HCT116 (cell line): ENCODE measurements around the gene ATG16L1.

ENCODE experiments used
- CEBPB ChIP-seq: IDR thresholded peaks from 2 replicates; pipeline ENCODE4 v1.6.1; 2012; ENCODE audit warnings: low read depth
- ELF1 ChIP-seq: IDR thresholded peaks from 2 replicates; pipeline ENCODE4 v1.6.1; 2012; ENCODE audit warnings: low read depth, borderline replicate concordance
- FOSL1 ChIP-seq: IDR thresholded peaks from 2 replicates; pipeline ENCODE4 v1.6.1; 2012; ENCODE audit warnings: low read depth
- MAX ChIP-seq: IDR thresholded peaks from 2 replicates; pipeline ENCODE4 v1.6.1; 2012
- POLR2A ChIP-seq: IDR thresholded peaks from 2 replicates; pipeline ENCODE4 v1.7.0; 2011; ENCODE audit warnings: borderline replicate concordance; ENCODE audit not compliant: insufficient read depth, insufficient read length; ENCODE audit errors: extremely low read depth
- POLR2AphosphoS5 ChIP-seq: IDR thresholded peaks from 2 replicates; pipeline ENCODE4 v1.6.1; 2011; ENCODE audit warnings: mild to moderate bottlenecking, low read depth, low read length, moderate library complexity
- RAD21 ChIP-seq: IDR thresholded peaks from 2 replicates; pipeline ENCODE4 v1.6.1; 2012; ENCODE audit warnings: low read depth, mild to moderate bottlenecking
- SIN3A ChIP-seq: IDR thresholded peaks from 2 replicates; pipeline ENCODE4 v1.6.1; 2012; ENCODE audit warnings: low read depth
- SRF ChIP-seq: IDR thresholded peaks from 2 replicates; pipeline ENCODE4 v1.6.1; 2012; ENCODE audit warnings: low read depth
- TCF7L2 ChIP-seq: IDR thresholded peaks from 2 replicates; pipeline ENCODE4 v1.7.0; 2011; ENCODE audit warnings: borderline replicate concordance, inconsistent platforms; ENCODE audit not compliant: insufficient read depth, insufficient read length; ENCODE audit errors: extremely low read depth
- YY1 ChIP-seq: IDR thresholded peaks from 2 replicates; pipeline ENCODE4 v1.6.1; 2011; ENCODE audit warnings: low read length, low read depth, moderate library complexity, mild to moderate bottlenecking; ENCODE audit not compliant: insufficient replicate concordance; ENCODE audit errors: extremely low read depth
- ZBTB33 ChIP-seq: IDR thresholded peaks from 2 replicates; pipeline ENCODE4 v1.6.1; 2011; ENCODE audit warnings: mild to moderate bottlenecking, low read length, moderate library complexity; ENCODE audit not compliant: insufficient replicate concordance; ENCODE audit errors: extremely low read depth
- ZNF274 ChIP-seq: fragments of 200-500 bp; sonication (Bioruptor generic); IDR thresholded peaks from 2 replicates; pipeline ENCODE4 v1.6.1; 2014; ENCODE audit warnings: mild to moderate bottlenecking, low read depth, low read length, inconsistent platforms
- TF ChIP-seq, protein P1 (sequence below), 3 experiments: fragments of 200-600 bp in 1 of 3; sonication (generic) in 1 of 3; IDR thresholded peaks in 2 of 3; conservative IDR thresholded peaks in 1 of 3; 2 replicates each; pipeline ENCODE4 v1.5.1; 2012 to 2017; ENCODE audit warnings: low read depth in 2 of 3, low read length in 2 of 3, antibody characterized with exemption in 1 of 3, borderline replicate concordance in 1 of 3, control low read depth in 1 of 3, mild to moderate bottlenecking in 1 of 3, mixed read lengths in 1 of 3, mixed run types in 1 of 3, moderate library complexity in 1 of 3; ENCODE audit not compliant: insufficient read depth in 1 of 3

- TF ChIP-seq POLR2A = no peak
- TF ChIP-seq ZNF274 = no peak
- TF ChIP-seq, protein P1, sequence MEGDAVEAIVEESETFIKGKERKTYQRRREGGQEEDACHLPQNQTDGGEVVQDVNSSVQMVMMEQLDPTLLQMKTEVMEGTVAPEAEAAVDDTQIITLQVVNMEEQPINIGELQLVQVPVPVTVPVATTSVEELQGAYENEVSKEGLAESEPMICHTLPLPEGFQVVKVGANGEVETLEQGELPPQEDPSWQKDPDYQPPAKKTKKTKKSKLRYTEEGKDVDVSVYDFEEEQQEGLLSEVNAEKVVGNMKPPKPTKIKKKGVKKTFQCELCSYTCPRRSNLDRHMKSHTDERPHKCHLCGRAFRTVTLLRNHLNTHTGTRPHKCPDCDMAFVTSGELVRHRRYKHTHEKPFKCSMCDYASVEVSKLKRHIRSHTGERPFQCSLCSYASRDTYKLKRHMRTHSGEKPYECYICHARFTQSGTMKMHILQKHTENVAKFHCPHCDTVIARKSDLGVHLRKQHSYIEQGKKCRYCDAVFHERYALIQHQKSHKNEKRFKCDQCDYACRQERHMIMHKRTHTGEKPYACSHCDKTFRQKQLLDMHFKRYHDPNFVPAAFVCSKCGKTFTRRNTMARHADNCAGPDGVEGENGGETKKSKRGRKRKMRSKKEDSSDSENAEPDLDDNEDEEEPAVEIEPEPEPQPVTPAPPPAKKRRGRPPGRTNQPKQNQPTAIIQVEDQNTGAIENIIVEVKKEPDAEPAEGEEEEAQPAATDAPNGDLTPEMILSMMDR (IDR thresholded peaks at IDR 0.05 in 2 of 3, conservative IDR thresholded peaks at IDR 0.05 in 1 of 3; ENCODE audit: borderline replicate concordance in 1 of 3, insufficient read depth in 1 of 3, low read depth in 2 of 3, low read length in 2 of 3) = no peak
- TF ChIP-seq POLR2AphosphoS5 = no peak
- TF ChIP-seq RAD21 = no peak
- TF ChIP-seq SIN3A = no peak
- TF ChIP-seq FOSL1 = no peak
- TF ChIP-seq CEBPB = no peak
- no peak for TF ChIP-seq MAX
- TF ChIP-seq ZBTB33 = no peak
- no peak for TF ChIP-seq ELF1
- no peak for TF ChIP-seq SRF
- TF ChIP-seq TCF7L2 = no peak
- TF ChIP-seq YY1 = no peak
Observed at GRCh38 chr2:233260661-233261060, 9.2 kb downstream of the ATG16L1 start.
